Neural cell (in vitro differentiated cells): ENCODE data around the gene ITPKB. TPM values are rescaled to one million over a fixed set of nuclear protein-coding genes. Genes with fewer than 3 reads are reported as not detected.

Experiments
- H2AFZ ChIP-seq: fragments of 200-600, 300-800 bp; sonication (generic), shearing (Covaris generic); 2 replicates; pipeline ENCODE4 v1.6.0; 2014; ENCODE audit warnings: low read depth, mild to moderate bottlenecking, antibody characterized with exemption, low read length, moderate library complexity
- H3F3A ChIP-seq: fragments of 200-600 bp; shearing (Covaris generic); 2 replicates; pipeline ENCODE4 v1.6.1; 2016; ENCODE audit warnings: mild to moderate bottlenecking, moderate library complexity, mixed read lengths, antibody characterized with exemption, low read length; ENCODE audit not compliant: insufficient read depth, poor library complexity, severe bottlenecking
- H3K27ac ChIP-seq: fragments of 200-600, 300-800 bp; sonication (generic), shearing (Covaris generic); 2 replicates; pipeline ENCODE4 v1.5.1; 2014; ENCODE audit warnings: mild to moderate bottlenecking, low read length, moderate library complexity
- H3K27me3 ChIP-seq: fragments of 300-800, 200-600 bp; sonication (generic), shearing (Covaris generic); 2 replicates; pipeline ENCODE4 v1.6.0; 2014; ENCODE audit warnings: mild to moderate bottlenecking, low read depth, low read length, moderate library complexity; ENCODE audit not compliant: insufficient read depth
- H3K36me3 ChIP-seq: fragments of 300-800, 200-600 bp; sonication (generic), shearing (Covaris generic); 2 replicates; pipeline ENCODE4 v1.5.1; 2014; ENCODE audit warnings: mild to moderate bottlenecking, antibody characterized with exemption, low read length, moderate library complexity; ENCODE audit not compliant: insufficient read depth
- H3K4me2 ChIP-seq: fragments of 300-800, 200-600 bp; sonication (generic), shearing (Covaris generic); 2 replicates; pipeline ENCODE4 v1.6.0; 2014; ENCODE audit warnings: mild to moderate bottlenecking, low read length
- H3K4me3 ChIP-seq: fragments of 300-800, 200-600 bp; sonication (generic), shearing (Covaris generic); 2 replicates; pipeline ENCODE4 v1.5.1; 2014; ENCODE audit warnings: mild to moderate bottlenecking, low read length, moderate library complexity
- H3K79me2 ChIP-seq: fragments of 200-600 bp; shearing (Covaris generic); replicated peaks from 2 replicates; pipeline ENCODE4 v1.6.0; 2014; ENCODE audit warnings: mild to moderate bottlenecking, low read length, moderate library complexity; ENCODE audit not compliant: insufficient read depth
- H3K9ac ChIP-seq: fragments of 300-800, 200-600 bp; sonication (generic), shearing (Covaris generic); 2 replicates; pipeline ENCODE4 v1.6.1; 2016; ENCODE audit warnings: mild to moderate bottlenecking, low read length, mixed read lengths
- H3K9me2 ChIP-seq: fragments of 200-600 bp; shearing (Covaris generic); 2 replicates; pipeline ENCODE4 v1.6.1; 2016; ENCODE audit warnings: mild to moderate bottlenecking, low read length, mixed read lengths; ENCODE audit not compliant: insufficient read depth
- H3K9me3 ChIP-seq: fragments of 200-600, 300-800 bp; sonication (generic), shearing (Covaris generic); 2 replicates; pipeline ENCODE4 v1.6.1; 2016; ENCODE audit warnings: mild to moderate bottlenecking, mixed run types, low read length, moderate library complexity, mixed read lengths
- H4K20me1 ChIP-seq: fragments of 200-600 bp; shearing (Covaris generic); 2 replicates; pipeline ENCODE4 v1.6.1; 2016; ENCODE audit warnings: mild to moderate bottlenecking, mixed run types; ENCODE audit not compliant: insufficient read depth
- CTCF ChIP-seq: fragments of 450-650 bp; IDR thresholded peaks from 2 replicates; pipeline ENCODE4 v1.5.1; 2014; ENCODE audit warnings: antibody characterized with exemption, mild to moderate bottlenecking, moderate library complexity; ENCODE audit not compliant: poor library complexity, severe bottlenecking
- EP300 ChIP-seq: fragments of 450-650 bp; conservative IDR thresholded peaks from 2 replicates; pipeline ENCODE4 v1.6.1; 2014; ENCODE audit warnings: antibody characterized with exemption, mild to moderate bottlenecking, moderate library complexity; ENCODE audit not compliant: poor library complexity, severe bottlenecking
- EZH2 ChIP-seq: fragments of 200-600, 300-800 bp; shearing (Covaris generic), sonication (generic); IDR thresholded peaks from 2 replicates; pipeline ENCODE4 v1.6.1; 2014; ENCODE audit warnings: antibody characterized with exemption, low read length, borderline replicate concordance, mild to moderate bottlenecking; ENCODE audit not compliant: insufficient read depth, poor library complexity, severe bottlenecking
- MXI1 ChIP-seq: fragments of 450-650 bp; conservative IDR thresholded peaks from 2 replicates; pipeline ENCODE4 v1.6.1; 2014; ENCODE audit warnings: antibody characterized with exemption, mild to moderate bottlenecking; ENCODE audit not compliant: poor library complexity, severe bottlenecking
- POLR2AphosphoS5 ChIP-seq: IDR thresholded peaks from 2 replicates; pipeline ENCODE4 v1.6.1; 2012
- RAD21 ChIP-seq: fragments of 450-650 bp; conservative IDR thresholded peaks from 2 replicates; pipeline ENCODE4 v1.6.1; 2014; ENCODE audit warnings: antibody characterized with exemption, mild to moderate bottlenecking, moderate library complexity
- SMC3 ChIP-seq: fragments of 450-650 bp; conservative IDR thresholded peaks from 2 replicates; pipeline ENCODE4 v1.6.1; 2014; ENCODE audit warnings: antibody characterized with exemption, mild to moderate bottlenecking, moderate library complexity; ENCODE audit not compliant: poor library complexity
- TAF1 ChIP-seq: IDR thresholded peaks from 2 replicates; pipeline ENCODE4 v1.6.1; 2012; ENCODE audit warnings: low read depth
- polyA plus RNA-seq: library from polyadenylated mRNA; depleted of rRNA; stranded (reverse); fragments of >200 nt; gene quantifications from 2 replicates; pipeline ENCODE4 v1.2.3, GENCODE V29; 2014
- TF ChIP-seq, protein P1 (sequence below): IDR thresholded peaks from 2 replicates; pipeline ENCODE4 v1.6.1; 2012; ENCODE audit warnings: borderline replicate concordance

Gene ITPKB
- polyA plus RNA-seq, 1 donor from 2014 or later = 0.19 TPM

GRCh38 chr1:226652613-226653012 is 86.5 kb downstream of the ITPKB start:
- Histone ChIP-seq H2AFZ (no peak overlapping the region), H3K27me3 (no peaks in the 10 kb centered on the region), H3K27ac (no peak overlapping the region), H3K9me2 (no peaks in the 10 kb centered on the region), H3K4me2 (no peak overlapping the region), H3K4me3 (no peak overlapping the region), H3K36me3 (no peaks in the 10 kb centered on the region), H3K9me3 (no peaks in the 10 kb centered on the region), H4K20me1 (no peaks in the 10 kb centered on the region), H3K9ac (no peak overlapping the region), H3F3A (no peaks in the 10 kb centered on the region), H3K79me2 (no peaks in the 10 kb centered on the region)
- no peak for TF ChIP-seq POLR2AphosphoS5
- no peak for TF ChIP-seq TAF1
- TF ChIP-seq RAD21 = no peak
- TF ChIP-seq, protein P1, sequence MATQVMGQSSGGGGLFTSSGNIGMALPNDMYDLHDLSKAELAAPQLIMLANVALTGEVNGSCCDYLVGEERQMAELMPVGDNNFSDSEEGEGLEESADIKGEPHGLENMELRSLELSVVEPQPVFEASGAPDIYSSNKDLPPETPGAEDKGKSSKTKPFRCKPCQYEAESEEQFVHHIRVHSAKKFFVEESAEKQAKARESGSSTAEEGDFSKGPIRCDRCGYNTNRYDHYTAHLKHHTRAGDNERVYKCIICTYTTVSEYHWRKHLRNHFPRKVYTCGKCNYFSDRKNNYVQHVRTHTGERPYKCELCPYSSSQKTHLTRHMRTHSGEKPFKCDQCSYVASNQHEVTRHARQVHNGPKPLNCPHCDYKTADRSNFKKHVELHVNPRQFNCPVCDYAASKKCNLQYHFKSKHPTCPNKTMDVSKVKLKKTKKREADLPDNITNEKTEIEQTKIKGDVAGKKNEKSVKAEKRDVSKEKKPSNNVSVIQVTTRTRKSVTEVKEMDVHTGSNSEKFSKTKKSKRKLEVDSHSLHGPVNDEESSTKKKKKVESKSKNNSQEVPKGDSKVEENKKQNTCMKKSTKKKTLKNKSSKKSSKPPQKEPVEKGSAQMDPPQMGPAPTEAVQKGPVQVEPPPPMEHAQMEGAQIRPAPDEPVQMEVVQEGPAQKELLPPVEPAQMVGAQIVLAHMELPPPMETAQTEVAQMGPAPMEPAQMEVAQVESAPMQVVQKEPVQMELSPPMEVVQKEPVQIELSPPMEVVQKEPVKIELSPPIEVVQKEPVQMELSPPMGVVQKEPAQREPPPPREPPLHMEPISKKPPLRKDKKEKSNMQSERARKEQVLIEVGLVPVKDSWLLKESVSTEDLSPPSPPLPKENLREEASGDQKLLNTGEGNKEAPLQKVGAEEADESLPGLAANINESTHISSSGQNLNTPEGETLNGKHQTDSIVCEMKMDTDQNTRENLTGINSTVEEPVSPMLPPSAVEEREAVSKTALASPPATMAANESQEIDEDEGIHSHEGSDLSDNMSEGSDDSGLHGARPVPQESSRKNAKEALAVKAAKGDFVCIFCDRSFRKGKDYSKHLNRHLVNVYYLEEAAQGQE = no peak
- TF ChIP-seq SMC3 = no peak
- no peak for TF ChIP-seq MXI1
- no peak for TF ChIP-seq CTCF
- TF ChIP-seq EZH2 = no peak
- TF ChIP-seq EP300 = no peak

DNA sequence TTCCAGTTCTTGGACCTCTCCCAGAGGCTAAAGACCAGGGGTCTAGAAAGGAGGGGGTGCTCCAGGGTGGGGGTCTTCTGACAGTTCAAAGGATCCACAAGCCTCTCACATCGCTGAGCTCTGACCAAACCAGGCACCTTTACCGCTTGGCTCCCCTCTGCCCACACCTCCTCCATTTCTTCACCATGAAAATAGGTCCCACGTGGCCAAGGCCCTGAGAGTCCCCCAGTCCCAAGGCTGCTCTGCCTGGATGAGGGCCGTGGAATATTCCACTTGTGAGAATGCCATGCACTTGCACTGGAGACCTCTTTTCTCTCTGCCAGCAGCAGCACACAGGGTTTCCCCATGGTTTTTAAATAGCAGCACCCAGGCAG is 87.4 kb downstream of the ITPKB start:
- Histone ChIP-seq H3K4me3 (no peak overlapping the region), H3K9ac (no peak overlapping the region), H3K9me2 (no peaks in the 10 kb centered on the region), H3K9me3 (no peaks in the 10 kb centered on the region), H3K27ac (no peak overlapping the region), H3K27me3 (no peaks in the 10 kb centered on the region), H4K20me1 (no peaks in the 10 kb centered on the region), H3K4me2 (no peak overlapping the region), H3K36me3 (no peaks in the 10 kb centered on the region), H3K79me2 (no peaks in the 10 kb centered on the region), H2AFZ (no peak overlapping the region), H3F3A (no peaks in the 10 kb centered on the region)
- no peak for TF ChIP-seq TAF1
- no peak for TF ChIP-seq EZH2
- no peak for TF ChIP-seq RAD21
- no peak for TF ChIP-seq EP300
- TF ChIP-seq MXI1 = no peak
- no peak for TF ChIP-seq CTCF
- no peak for TF ChIP-seq SMC3
- TF ChIP-seq, protein P1 = no peak
- TF ChIP-seq POLR2AphosphoS5 = no peak
